Posterior vena cava (tissue), 2 donors: ENCODE data around the gene ARHGAP44. TPM values are rescaled to one million over a fixed set of nuclear protein-coding genes. Genes with fewer than 3 reads are reported as not detected.
"Not testable (repeated sequence)": the region's sequence is repeated elsewhere in the genome, so short reads cannot be mapped to it uniquely, and the experiment has no call there.

Experiments
- DNase-seq: peaks from one replicate; pipeline ENCODE4 v3.0.0-alpha.2; 2020; ENCODE audit warnings: low spot score
- intact Hi-C, 2 donors: fragments of 100-400 bp; cut with DNase I; formaldehyde crosslinking; loops; one replicate each; pipeline versions ENCODE4 v1.14.1 to v1.14.2; 2022 to 2023
- total RNA-seq, 2 donors: library from RNA; stranded (reverse); fragmentation: NEBNext Ultra II Directional; extraction: Animal tissue kit (Norgen Biotek cat#: 25700); gene quantifications; one replicate each; pipeline ENCODE4 v1.2.1, GENCODE V29; 2021
- donor health status: DM: yes; HTN: yes; CAD: no.
- donor health status: DM: yes; HTN: yes; CAD: no.

Gene ARHGAP44
- total RNA-seq, 2 donors from 2014 or later, result 4.2 to 6.0 TPM

DNA sequence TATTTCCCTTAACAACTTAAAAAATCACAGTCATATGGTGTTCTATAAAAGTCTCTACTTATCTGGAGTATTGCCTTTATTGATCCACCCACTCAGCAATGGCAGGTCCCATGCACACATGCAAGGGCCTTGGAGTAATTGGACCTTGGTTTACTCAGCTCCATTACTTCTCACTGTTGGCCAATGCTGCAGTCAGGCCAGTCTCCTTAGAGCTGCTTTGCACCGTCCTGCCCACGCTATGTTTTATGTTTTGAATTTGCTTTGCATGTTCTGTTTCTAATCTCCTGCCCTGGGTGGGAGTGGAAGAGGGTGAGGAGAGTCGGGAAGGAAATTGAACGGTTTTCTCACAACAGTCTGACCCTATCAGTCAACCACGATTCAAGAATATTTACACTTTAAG is 23.6 kb downstream of the ARHGAP44 start:
- intact Hi-C loops, result no loop called here
- no peak for DNase-seq

DNA sequence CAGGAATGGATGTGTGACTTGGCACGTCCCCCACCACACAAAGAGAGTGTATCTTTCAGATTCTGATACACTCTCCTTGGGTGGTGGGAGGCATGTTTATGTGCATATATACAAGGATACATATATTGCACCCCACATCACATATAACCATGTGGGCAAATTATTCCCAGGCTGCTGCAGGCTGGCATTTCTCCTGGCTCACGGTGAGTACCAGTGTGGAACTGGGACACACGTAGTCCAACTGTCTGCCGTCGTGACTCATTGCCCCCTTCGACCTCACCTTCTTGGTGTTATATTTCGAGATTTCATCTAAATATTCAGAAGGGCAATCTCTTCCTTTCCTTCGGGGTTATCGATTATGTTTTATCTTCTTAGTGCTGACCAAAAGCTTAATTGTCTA is 24.4 kb downstream of the ARHGAP44 start:
- no peak for DNase-seq
- intact Hi-C loops, result no loop called here

DNA sequence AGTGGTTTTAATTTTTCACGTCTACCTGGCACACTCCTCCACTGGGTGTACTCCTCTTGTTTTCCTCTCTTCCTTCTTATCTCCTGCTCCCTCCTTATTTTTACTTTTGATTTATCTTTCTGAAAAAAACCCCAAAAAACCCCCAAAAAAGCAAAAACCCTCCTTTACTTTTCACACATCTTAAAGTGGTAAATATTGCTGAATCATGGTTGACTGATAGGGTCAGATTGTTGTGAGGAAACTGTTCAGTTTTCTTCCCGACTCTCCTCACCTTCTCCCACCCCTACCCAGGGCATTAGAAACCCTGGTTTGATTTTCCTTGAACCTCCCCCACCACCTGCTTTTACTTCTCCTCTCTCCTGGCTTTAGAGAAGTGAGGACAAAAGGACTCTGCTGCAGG is 25.4 kb downstream of the ARHGAP44 start:
- intact Hi-C loops, result no loop called here
- DNase-seq, result no peak

DNA sequence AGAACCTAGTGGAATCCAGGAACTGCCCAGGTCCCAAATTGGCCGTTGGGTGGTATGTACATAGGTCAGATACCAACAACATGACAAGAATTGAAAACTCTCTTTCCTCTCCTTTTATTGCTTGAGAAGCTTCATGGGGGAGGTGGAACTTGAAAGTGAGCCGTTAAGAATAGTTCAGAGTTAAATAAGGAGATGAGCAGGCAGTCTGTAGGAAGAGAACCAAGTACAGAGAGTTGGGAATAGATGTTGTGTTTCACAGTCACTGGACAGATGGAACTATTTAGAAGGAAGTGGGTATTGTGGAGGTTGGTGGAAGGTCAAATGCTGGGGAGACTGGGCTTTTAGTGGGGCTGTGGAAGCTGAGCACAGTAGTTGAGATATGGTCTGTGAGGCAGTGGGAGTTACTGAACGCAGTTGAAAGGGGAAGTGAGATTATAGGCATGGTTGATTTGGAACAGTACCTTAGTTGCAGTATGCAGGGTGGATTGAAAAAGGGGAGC is 26.4 kb downstream of the ARHGAP44 start:
- intact Hi-C loops, result no loop called here
- no peak for DNase-seq

DNA sequence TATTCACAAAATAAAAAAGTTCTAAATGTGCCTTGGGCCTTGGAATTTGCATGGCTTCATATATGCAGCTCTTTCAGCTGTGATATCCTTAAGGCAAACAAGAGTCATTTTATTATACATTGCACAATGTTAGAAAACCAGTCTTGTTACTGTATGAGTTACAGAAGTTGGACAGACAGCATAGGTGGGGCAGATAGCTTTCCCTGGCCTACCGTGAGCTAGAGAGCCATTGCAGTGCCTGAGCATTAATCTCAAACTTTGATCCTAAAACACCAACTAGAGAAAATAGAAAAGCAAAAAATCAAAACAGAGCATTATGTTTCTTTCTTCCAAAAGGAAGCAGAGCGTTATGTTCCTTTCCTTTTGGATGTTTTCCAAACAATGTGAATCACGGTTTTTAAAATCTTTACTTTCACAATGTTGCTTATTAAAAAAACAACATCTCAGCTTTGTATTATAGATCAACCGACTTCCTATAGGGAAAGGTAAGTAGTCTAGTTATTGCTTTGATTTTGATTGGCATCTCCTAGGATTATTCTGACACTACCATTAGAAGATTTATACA is 32.2 kb downstream of the ARHGAP44 start:
- no peak for DNase-seq

DNA sequence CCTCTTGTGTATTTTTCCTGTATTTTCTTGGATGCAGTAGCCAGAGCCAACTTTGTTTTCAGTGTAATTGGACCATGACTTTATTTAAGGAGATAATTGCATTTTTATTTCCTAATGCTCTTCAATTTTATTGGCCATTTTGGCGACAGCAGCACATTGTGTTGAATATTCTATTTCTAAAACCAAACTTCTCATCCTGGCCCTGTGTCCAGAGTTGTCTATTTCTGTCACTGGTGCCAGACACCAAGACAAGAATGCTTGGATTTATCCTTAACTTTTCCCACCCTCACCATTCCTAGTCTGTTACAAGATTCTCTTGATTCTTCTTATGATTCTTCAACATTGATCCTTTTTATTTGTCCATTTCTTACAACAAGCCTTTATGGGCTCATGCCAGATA is 37.1 kb downstream of the ARHGAP44 start:
- DNase-seq, result no peak
- intact Hi-C loops, result no loop called here

More for the DNA sequence above, 32.2 kb downstream of the ARHGAP44 start:
- intact Hi-C loops, result no loop called here

DNA sequence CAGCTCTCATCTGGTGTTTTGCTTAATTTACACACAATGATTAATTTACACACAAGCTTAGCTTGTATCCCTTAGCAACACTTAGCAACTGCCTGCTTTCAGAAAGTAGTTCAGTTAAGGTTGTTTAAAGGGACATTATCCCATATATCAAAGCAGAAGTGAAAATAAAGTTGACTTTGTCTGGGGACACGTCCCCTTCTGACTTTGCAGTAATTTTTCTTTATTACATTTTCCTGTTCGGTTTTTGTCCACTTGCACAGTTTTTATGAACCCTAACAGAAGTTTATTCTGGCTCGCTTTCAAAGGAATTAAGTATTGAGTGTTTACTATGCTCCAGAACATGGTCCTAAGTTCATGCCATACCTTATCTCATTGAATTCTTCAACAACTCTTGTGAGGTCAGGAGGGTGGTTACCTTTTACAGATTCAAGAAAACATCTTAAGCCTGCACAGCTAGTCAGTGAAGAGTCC is 41.5 kb downstream of the ARHGAP44 start:
- intact Hi-C loops, result no loop called here
- no peak for DNase-seq

DNA sequence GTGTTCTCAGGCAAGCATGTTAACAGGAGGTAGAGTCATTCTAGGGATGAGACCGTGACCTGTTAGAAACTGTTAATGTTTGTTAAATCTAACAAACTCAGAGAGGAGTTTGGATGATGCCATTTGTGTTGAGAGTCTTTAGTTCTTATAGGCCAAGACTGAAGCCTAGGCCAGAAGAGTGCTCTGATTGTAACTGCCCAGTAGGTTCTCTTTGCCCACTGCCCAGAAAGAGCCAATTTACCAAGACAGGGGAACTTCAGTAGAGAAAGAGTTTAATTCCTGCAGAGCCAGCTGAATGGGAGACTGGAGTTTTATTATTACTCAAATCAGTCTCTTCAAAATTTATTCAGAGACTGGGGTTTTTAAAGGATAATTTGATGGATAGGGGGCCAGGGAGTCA is 42.5 kb downstream of the ARHGAP44 start:
- no peak for DNase-seq
- intact Hi-C loops, result no loop called here

DNA sequence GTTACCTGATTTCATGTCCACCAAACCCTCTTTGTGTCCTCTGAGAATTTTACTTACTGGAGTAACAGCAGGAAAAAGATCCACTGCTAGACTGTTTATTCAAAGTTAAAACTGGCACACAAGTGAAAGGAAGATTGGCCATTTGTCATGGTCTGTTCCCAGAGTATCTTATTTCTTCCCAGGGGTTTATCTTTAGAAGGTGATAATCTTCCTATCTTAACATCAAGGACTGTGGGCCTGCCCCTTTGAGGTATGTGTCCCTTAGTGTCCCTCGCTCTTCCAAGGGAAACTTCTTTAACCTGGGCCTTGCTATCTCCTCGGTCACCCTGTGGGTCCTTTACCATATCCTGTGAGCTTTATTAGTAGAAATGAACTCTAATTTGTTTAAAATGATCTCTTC is 49.7 kb downstream of the ARHGAP44 start:
- intact Hi-C loops, result no loop called here
- no peak for DNase-seq

DNA sequence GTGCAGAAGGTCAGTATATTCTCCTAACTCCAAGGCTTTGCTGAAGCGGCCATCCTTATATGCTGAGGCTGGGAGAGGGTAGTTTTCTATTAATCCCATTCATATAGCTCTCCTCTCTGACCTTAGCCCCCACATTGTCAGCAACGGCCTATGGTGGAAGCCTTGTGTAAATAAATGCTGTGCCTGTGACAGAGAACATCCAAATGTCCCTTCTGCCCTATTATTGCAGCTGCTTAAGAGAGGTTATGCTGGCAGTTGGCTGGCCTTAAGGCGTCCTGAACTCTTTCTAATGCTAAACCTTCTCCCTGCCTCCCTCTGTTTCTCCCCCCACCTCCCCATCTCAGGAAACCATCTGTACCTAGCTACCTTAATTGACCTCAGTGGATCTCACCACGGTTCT is 53.6 kb downstream of the ARHGAP44 start:
- intact Hi-C loops, result no loop called here
- DNase-seq, result no peak

DNA sequence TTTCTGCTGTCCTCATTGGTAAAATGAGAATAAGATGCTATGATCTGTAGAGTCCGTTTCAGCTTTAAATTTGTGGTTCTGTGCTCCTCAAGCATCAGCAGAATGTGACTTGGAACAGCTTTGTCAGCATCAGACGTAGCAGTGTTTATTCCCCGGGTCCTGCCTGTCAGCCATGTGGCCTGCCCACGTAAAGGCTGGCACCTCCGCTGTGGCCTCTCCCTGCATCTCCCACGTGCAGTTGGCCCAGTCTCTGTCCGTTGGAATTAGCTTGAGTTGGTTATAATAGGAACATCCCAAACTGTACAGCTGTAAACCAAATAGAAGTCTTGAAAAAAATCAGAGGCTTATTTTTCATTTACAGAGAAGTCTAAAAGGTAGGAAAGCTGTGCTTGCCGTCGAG is 61.7 kb downstream of the ARHGAP44 start:
- no peak for DNase-seq
- intact Hi-C loops, result no loop called here

DNA sequence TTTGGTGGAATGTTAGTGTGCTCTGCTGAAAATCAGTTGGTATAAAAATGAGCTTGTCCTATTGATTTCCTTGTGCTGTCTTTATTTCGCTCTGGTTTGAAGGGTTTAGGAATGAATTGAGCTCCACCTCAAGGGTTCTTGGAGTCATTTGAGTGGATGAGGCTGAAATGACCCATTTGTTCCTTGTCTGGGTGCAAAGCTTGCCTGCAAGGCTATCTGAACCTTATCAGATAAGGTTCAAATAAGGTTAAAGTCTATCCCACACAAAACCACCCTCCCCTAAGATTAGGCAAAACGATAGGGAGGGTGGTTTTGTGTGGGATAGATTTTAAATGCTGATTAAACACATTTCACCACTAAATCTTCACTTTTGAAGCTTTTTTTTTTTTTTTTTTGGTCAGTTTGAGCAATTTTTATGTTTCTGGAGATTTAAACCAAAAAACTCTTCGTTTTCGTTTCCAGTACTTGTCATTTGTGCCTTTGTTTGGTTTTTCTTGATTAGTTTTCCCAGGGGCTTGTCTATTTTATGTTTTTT is 62.7 kb downstream of the ARHGAP44 start:
- no peak for DNase-seq
- intact Hi-C loops, result no loop called here

DNA sequence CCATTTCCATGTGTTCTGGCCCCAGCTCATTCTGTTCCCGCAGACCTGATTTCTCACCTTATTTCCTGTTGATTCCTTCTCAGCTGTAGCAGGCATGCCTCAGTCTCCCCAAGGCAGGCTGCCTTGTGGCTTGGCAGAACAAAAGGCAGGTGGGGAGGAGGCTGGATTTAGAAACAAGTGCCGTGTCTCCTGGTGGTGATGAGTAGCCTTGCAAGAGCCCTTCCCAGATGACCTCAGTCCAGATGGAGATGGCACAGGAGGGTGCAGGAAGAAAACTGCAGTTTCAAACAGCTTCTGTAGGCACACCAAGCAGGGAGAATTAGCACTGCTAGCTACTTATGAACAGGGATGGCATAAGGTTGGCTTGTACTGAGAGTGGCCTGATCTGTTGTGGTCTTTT is 64.6 kb downstream of the ARHGAP44 start:
- no peak for DNase-seq
- intact Hi-C loops, result no loop called here

DNA sequence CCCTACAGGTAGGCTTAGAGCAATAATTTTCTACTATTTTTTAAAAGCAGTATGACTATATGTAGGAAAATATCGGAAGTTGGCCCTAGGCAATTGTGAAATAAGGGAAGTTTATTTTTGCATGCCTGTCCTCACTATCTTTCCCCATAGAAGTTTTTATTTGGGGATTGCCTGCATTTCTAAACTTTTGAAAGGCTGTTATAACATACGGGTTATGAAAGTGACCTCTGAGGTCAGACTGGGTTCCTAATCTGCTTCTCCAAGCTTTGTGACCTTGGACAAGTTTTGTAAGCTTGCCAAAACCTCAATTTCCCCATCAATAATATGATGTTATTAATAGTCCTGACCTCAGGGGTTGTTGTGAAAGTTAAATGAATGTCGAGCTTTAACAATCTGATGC is 67.1 kb downstream of the ARHGAP44 start:
- no peak for DNase-seq
- intact Hi-C loops, result no loop called here

DNA sequence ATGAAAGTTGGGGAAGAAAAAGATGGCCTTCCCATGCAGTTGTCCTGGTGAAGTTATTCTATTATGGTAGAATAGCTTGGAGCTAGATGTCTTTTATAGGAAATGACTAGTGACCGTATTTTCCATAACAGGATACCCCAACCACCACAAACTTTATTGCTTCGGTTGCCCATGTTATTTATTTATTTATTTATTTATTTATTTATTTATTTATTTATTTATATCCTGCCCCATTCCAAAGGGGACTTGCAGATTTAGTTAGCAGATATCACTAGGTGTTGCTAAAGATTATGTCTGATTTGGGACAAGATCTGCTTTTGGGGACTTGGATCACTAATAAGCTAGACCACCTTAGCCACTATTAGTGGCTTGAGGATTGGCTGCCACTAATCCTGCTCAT is 68.3 kb downstream of the ARHGAP44 start:
- intact Hi-C loops, result no loop called here
- no peak for DNase-seq

DNA sequence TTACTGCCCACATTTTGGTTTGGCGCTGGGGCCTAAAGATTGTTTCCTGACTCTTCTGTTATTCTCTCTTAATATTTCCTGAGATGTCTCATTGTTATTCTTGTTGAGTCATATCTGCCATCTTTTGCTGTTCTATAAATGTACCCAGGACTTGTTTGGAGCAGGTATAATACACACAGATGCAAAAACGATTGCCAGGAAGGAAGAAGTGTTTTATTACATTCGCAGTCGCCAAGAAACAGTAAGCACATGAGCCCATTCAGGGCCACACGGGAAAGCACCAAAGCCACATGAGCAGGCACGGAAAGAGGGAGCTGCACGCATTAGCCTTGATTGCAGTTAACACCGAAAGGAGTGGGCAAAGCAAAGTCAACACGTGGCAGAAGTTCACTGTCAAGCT is 70.2 kb downstream of the ARHGAP44 start:
- no peak for DNase-seq
- intact Hi-C loops, result no loop called here

DNA sequence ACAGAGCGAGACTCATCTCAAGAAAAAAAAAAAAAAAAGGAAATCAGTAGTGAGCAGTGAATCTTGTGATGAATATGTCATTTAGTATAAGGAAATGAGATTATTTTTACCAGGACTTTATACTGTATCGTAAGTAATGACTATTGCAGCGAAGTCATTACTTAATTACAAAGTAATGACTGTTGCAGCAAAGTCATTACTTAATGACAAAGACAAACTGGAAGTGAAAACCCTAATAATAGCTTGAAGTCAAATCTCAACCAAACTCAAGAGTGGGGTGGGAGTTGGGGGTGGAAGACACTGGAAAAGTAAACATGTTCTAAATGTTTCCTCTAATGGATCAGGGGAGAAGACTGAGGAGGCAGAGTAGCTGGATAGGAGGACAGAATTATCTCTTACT is 76.5 kb downstream of the ARHGAP44 start:
- DNase-seq, result no peak
- intact Hi-C loops, result no loop called here

DNA sequence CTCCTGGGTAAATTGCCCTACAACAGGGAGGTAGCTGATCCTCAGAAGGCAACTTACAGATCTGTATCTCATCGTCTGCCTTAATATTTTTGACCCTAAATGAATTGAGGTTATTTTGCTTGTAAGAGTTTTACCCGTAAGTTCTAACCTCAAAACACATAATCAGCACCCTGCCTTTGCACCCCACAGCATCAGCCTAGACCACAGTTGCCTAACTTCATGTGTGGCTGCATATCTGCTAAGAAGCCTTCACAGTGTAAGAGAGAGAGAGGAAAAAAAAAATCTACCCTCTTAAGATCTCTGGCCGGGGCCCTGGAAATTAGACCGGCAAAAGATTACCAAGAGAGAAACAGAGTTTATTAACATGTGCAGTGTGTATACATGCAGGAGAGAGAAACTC is 76.9 kb downstream of the ARHGAP44 start:
- no peak for DNase-seq
- intact Hi-C loops, result no loop called here

DNA sequence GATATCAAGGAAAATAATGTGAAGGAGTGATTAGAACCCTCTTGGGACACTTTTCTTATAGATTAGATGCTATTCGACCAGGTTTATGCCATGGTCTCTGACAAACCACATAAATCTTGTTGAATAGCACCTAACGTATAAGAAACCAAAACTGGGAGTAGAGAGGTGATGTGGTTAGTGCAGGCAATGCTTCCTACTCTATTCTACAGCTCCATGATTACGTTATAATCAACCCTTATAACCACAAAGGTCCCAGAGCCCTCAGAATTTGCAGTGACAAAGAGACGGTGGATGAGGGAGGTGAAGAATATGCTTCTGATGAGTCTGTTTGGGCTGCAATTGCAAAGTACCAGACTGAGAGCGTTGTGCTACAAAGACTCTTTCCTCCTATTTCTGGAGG is 78.4 kb downstream of the ARHGAP44 start:
- intact Hi-C loops, result no loop called here

DNA sequence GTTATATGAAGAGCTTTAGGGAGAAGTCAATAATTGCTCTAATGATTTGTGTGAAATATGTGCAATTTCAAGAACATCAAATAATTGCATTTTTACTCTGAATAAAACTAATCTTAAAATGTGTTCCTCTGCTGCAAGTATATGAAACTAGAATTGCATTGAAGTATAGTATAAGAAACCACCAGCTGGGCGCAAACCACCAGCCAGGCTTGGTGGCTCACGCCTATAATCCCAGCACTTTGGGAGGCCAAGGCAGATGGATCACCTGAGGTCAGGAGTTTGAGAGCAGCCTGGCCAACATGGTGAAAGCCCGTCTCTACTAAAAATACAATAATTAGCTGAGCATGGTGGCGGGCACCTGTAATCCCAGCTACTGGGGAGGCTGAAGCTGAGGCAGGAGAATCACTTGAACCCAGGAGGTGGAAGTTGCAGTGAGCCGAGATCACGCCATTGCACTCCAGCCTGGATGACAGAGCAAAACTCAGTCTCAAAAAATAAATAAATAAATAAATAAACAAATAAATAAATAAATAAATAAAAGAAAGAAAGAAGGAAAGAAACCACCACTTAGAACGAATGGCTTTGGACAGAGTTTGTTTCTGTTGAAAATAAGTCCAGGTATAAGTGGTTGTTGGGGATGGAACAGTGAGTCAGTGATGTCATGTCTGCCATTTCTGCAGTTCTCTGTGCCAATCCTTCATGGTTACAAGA is 84.3 kb downstream of the ARHGAP44 start:
- DNase-seq, intact Hi-C loops: not testable (repeated sequence)

More for the DNA sequence above, 78.4 kb downstream of the ARHGAP44 start:
- DNase-seq, result no peak
